Stimulated activated naive B cell treated with anti-CD40 and anti-IgM and Interleukin-4, amounts not matched to agents 10 μg/mL and 1 μg/mL and 100 μg/mL, for 72 hours (primary cell): ENCODE measurements around the gene EMD.
"Not testable (repeated sequence)": the region's sequence is repeated elsewhere in the genome, so short reads cannot be mapped to it uniquely, and the experiment has no call there.

Source experiments
- ATAC-seq, 2 donors: fragments of 150-1000 bp; cut with Tn5 transposase; replicated peaks; 2 replicates each; pipeline ENCODE4 v1.10.0; 2021; ENCODE audit warnings: moderate library complexity in 1 of 2
- DNase-seq: peaks from one replicate; pipeline ENCODE4 v3.0.0; 2021
- H3K27ac Mint-ChIP-seq: one replicate; pipeline ENCODE4 v1.8.0; 2022; ENCODE audit warnings: mild to moderate bottlenecking, mixed read lengths
- H3K27me3 Mint-ChIP-seq, 2 donors: one replicate each; pipeline ENCODE4 v1.8.0; 2022; ENCODE audit warnings: mixed read lengths in 2 of 2
- H3K36me3 Mint-ChIP-seq, 2 donors: one replicate each; pipeline ENCODE4 v1.8.0; 2022; ENCODE audit warnings: mixed read lengths in 2 of 2, mild to moderate bottlenecking in 1 of 2
- H3K4me1 Mint-ChIP-seq, 2 donors: one replicate each; pipeline ENCODE4 v1.8.0; 2022; ENCODE audit warnings: mixed read lengths in 2 of 2, mild to moderate bottlenecking in 1 of 2
- H3K4me3 Mint-ChIP-seq, 2 donors: one replicate each; pipeline ENCODE4 v1.8.0; 2022; ENCODE audit warnings: mild to moderate bottlenecking in 2 of 2, mixed read lengths in 2 of 2, moderate library complexity in 1 of 2
- H3K9me3 Mint-ChIP-seq, 2 donors: one replicate each; pipeline ENCODE4 v1.8.0; 2022; ENCODE audit warnings: mixed read lengths in 2 of 2, mild to moderate bottlenecking in 1 of 2

The EMD gene

GRCh38 chrX:154378799-154379568 lies at the start of gene EMD:
Gene EMD (plus strand): TSS chrX:154379295. CDS start chrX:154379485, 190 bp downstream.
- Mint-ChIP-seq H3K36me3 (peaks cover 9 to 13% of the 10 kb centered on the region in 2 donors), H3K9me3 (no peaks in the 10 kb centered on the region), H3K4me3 (peak within 1 kb of the TSS; percentile 88 to 89), H3K27ac (peak within 1 kb of the TSS; percentile 96), H3K27me3 (no peaks in the 10 kb centered on the region), H3K4me1 (peaks cover 19 to 31% of the 10 kb centered on the region in 2 donors)
- peak; percentile 83 to 87 for ATAC-seq
- peak; percentile 95 for DNase-seq

DNA sequence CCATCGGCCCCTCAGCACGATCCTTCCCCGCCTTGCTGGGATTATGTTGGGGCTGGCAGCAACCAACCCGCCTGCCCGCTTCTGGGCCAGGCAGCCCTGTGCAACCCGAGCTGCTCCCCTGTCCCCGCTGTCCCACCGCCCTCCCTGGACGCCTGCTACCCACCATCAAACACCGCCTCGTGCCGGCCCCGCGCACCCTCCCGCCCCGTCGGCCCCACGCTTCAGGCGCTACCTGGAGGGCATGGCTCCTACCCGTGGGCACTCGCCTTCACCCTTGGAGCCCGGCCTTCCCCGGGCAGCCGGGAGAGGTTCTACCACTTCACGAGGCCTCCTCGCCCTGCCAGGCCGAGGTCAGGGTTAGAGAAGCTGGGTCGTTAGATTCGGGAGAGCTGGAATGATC lies 46.5 kb upstream of the EMD start:
- Mint-ChIP-seq H3K4me3 (no peak overlapping the region), H3K36me3 (peaks cover 0 to 3% of the 10 kb centered on the region in 2 donors), H3K9me3 (no peaks in the 10 kb centered on the region), H3K27me3 (no peaks in the 10 kb centered on the region), H3K4me1 (peaks cover 20 to 35% of the 10 kb centered on the region in 2 donors), H3K27ac (peak overlapping the region; percentile 56)
- ATAC-seq (no peak), DNase-seq (no peak)

DNA sequence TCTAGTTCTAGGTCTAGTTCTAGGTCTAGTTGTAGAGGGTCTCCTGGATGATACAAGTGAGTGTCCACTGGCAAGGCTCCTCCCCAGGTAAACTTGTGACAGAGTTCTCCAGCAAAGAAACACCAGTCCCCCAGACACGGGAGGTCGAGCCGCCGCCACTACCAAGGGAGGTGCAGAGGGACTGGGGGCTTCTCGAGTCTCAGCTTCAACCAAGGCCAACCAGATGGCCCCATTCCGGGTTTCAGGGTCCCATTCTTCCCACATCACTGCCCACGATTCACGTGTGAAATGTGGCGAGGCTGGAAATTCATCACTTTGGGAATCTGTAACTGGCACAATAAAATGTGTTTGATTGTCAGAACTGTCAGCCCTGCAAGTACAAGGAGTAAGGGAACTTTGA lies 46.0 kb upstream of the EMD start:
- ATAC-seq (no peak), DNase-seq (no peak)
- Mint-ChIP-seq H3K27me3 (no peaks in the 10 kb centered on the region), H3K36me3 (peaks cover 0 to 3% of the 10 kb centered on the region in 2 donors), H3K27ac (peak overlapping the region; percentile 14), H3K4me3 (no peak overlapping the region), H3K9me3 (no peaks in the 10 kb centered on the region), H3K4me1 (peaks cover 20 to 31% of the 10 kb centered on the region in 2 donors)

DNA sequence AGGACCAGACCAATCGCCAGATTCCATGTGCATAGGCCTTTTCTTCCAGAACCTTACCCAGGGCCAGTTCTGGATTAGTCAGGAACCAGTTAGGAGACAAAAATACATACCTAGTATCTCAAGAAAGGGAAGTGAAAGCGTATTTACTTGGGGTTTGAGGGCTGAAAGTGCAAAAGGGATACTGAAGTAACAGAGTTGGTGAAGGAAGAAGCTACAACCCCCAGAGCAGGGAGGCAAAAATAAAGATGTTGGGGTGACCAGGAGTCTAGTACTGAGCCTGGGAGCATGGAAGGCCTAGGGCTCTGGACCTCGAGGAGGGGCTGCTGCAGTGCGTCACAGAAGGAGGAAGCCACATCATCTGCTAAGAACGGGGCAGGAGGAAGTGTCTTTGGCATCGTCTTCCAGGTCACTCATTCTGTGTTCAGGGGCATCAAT lies 45.2 kb upstream of the EMD start:
- ATAC-seq: peak; percentile 86 to 90
- Mint-ChIP-seq H3K9me3 (no peaks in the 10 kb centered on the region), H3K27ac (peak overlapping the region; percentile 92), H3K36me3 (peaks cover 0 to 3% of the 10 kb centered on the region in 2 donors), H3K27me3 (no peaks in the 10 kb centered on the region), H3K4me3 (peak overlapping the region; percentile 42 to 75), H3K4me1 (peaks cover 18 to 31% of the 10 kb centered on the region in 2 donors)
- no peak for DNase-seq

DNA sequence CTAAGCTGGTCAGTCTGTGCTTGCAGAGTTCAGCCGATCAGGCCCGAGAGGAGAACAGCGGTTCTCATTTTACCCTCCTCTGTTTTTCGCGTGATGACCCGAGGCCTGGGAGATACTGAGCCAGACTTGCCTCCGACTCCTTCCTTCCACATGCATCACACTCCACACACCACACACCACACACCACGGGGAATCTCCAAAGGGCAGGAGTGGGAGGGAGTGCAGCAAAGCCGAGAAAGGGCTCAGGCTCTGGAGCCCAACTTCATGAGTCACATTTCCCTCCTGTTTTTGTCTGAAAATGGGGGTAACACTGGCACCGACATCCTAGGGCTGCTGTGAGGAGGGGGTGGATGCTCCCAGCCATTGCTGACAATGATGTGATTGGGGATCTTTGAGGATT lies 44.6 kb upstream of the EMD start:
- Mint-ChIP-seq H3K27me3 (no peaks in the 10 kb centered on the region), H3K4me1 (peaks cover 18 to 31% of the 10 kb centered on the region in 2 donors), H3K36me3 (peaks cover 0 to 3% of the 10 kb centered on the region in 2 donors), H3K9me3 (no peaks in the 10 kb centered on the region), H3K27ac (peak overlapping the region; percentile 92), H3K4me3 (peak overlapping the region; percentile 17 to 22)
- no peak for DNase-seq
- peak; percentile 57 to 58 for ATAC-seq

- H3K4me3 Mint-ChIP-seq, DNase-seq, H3K4me1 Mint-ChIP-seq, H3K27me3 Mint-ChIP-seq, H3K9me3 Mint-ChIP-seq, H3K36me3 Mint-ChIP-seq, H3K27ac Mint-ChIP-seq: not testable (repeated sequence)
- ATAC-seq: peak; percentile 67 to 75
Measured at GRCh38 chrX:154341399-154342298, 37.4 kb upstream of the EMD start.

DNA sequence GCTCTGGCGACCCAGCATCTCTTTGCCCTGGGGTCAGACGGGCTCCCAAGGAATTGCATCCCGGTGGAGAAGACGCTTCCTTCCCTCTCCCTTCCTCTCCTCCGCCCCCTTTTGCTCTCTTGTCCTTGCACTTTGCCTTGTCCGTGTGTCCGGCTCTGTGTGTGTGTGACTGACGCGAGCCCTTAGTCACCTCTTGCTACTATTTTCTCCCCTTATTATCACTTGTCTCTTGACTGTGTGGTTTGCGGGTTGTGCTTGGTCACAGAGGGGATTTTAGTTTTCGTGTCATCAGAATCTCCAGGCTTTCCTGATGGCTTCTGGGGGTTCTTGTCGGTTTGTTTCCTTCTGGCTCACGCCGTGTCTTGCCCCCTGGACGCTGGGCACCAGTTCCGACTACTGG lies 36.0 kb upstream of the EMD start:
- not testable (repeated sequence) for H3K36me3 Mint-ChIP-seq, H3K4me1 Mint-ChIP-seq, H3K27me3 Mint-ChIP-seq, H3K4me3 Mint-ChIP-seq, DNase-seq, H3K27ac Mint-ChIP-seq, H3K9me3 Mint-ChIP-seq
- ATAC-seq: peak; percentile 34

DNA sequence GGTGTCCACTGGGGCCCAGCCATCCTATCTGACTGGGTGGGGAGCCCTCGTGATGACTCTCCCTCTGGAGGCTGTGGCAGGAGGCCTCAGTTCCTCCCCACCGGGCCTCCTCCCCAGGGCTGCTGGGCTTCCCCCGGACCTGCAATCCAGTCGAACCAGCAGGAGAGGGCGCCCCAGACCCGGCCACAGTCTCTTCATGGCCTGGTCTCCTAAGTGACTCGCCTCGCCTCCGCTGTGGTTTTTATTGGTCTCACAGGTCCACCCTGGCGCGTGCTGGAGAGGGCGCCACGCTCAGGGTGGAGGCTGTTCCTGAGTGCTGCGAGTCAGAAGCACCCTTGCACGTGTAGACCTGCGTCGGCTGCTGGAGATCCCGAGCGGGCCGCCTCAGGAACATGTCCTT lies 35.5 kb upstream of the EMD start:
- DNase-seq, H3K4me1 Mint-ChIP-seq, H3K9me3 Mint-ChIP-seq, H3K27ac Mint-ChIP-seq, H3K4me3 Mint-ChIP-seq, H3K27me3 Mint-ChIP-seq: not testable (repeated sequence)
- peaks cover 3 to 11% of the 10 kb centered on the region in 2 donors for H3K36me3 Mint-ChIP-seq
- peak; percentile 33 to 35 for ATAC-seq

- Mint-ChIP-seq H3K27me3 (no peaks in the 10 kb centered on the region), H3K4me1 (peaks cover 20 to 26% of the 10 kb centered on the region in 2 donors)
- DNase-seq: no peak
Measured at GRCh38 chrX:154348114-154348531, 31.0 kb upstream of the EMD start.

DNA sequence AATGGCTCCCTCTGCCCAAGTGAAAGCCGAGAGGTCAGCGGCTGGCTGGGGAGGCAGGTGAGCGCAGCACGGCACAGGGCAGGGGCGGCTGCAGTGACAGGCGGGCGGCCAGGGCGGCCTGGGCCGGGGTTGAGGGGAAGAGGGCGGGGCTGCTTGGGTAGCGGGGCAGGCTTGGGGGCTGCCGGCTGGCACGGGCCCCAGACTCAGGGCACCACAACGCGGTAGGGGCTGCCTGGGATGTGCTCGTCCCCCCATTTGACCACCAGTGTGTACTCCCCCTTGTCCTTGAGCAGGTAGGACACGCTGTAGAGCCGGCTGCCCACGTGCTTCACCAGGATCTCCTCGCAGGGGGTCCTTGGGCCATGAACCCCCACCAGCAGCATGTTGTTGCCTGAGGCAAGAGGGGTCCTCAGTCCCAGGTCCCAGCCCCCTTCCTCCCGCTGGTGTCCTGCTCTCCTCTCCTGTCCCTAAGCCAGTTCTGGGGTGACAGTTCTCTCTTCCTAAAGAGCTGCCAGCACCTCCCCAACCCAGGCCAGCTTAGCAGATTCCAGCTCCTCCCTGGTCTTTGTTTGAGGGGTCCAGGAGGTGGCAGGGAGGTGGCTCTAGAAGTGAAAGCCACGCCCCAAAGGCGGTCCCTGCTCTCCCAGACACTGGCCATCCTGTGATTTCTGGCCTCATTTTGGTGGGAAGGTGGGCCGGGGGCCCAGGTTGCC lies 30.3 kb upstream of the EMD start:
- Mint-ChIP-seq H3K27me3 (no peaks in the 10 kb centered on the region), H3K27ac (no peak overlapping the region), H3K9me3 (no peaks in the 10 kb centered on the region), H3K4me3 (no peak overlapping the region), H3K36me3 (peaks cover 26 to 38% of the 10 kb centered on the region in 2 donors), H3K4me1 (peaks cover 23 to 26% of the 10 kb centered on the region in 2 donors)
- ATAC-seq: no peak
- no peak for DNase-seq

More at GRCh38 chrX:154348114-154348531, 31.0 kb upstream of the EMD start:
- Mint-ChIP-seq H3K36me3 (peaks cover 19 to 35% of the 10 kb centered on the region in 2 donors), H3K27ac (peak overlapping the region; percentile 82), H3K4me3 (peak overlapping the region in 1 of 2 donors; percentile 9), H3K9me3 (no peaks in the 10 kb centered on the region)
- no peak for ATAC-seq

GRCh38 chrX:154349359-154349935 lies 29.6 kb upstream of the EMD start:
- DNase-seq: no peak
- H3K36me3 Mint-ChIP-seq: peaks cover 26 to 38% of the 10 kb centered on the region in 2 donors

DNA sequence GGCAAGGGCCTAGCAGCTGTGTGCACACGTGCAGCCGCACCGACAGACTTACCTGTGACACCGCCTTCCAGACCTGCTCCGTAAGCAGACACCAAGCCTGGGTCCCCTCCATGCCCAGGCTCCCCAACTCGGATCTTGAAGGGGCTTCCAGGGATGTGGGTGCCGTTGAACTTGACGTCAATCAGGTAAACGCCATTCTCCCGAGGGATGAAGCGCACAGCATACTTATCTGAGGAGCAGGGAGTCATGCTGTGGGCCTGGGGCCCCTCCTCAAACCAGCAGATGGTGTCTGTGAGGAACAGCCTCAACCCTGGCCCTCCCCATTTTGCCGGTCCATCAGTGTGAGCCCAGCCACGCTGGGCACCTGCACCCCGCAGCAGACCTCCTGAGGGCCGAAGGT lies 29.1 kb upstream of the EMD start:
- no peak for DNase-seq
- H3K4me1 Mint-ChIP-seq: peaks cover 23 to 26% of the 10 kb centered on the region in 2 donors
- H3K27ac Mint-ChIP-seq: no peak overlapping the region

More at GRCh38 chrX:154349359-154349935, 29.6 kb upstream of the EMD start:
- no peak for ATAC-seq
- no peak overlapping the region for H3K27ac Mint-ChIP-seq
- no peaks in the 10 kb centered on the region for H3K9me3 Mint-ChIP-seq
- H3K4me3 Mint-ChIP-seq: no peak overlapping the region
- H3K4me1 Mint-ChIP-seq: peaks cover 23 to 26% of the 10 kb centered on the region in 2 donors
- H3K27me3 Mint-ChIP-seq: no peaks in the 10 kb centered on the region

GRCh38 chrX:154350429-154351182 lies 28.5 kb upstream of the EMD start:
- H3K4me1 Mint-ChIP-seq: peaks cover 23 to 26% of the 10 kb centered on the region in 2 donors
- ATAC-seq (no peak), DNase-seq (no peak)
- H3K36me3 Mint-ChIP-seq: peaks cover 26 to 38% of the 10 kb centered on the region in 2 donors
- H3K9me3 Mint-ChIP-seq: no peaks in the 10 kb centered on the region
- no peaks in the 10 kb centered on the region for H3K27me3 Mint-ChIP-seq
- peak overlapping the region; percentile 65 for H3K27ac Mint-ChIP-seq
- no peak overlapping the region for H3K4me3 Mint-ChIP-seq

More for the DNA sequence above, 29.1 kb upstream of the EMD start:
- no peaks in the 10 kb centered on the region for H3K27me3 Mint-ChIP-seq
- no peak overlapping the region for H3K4me3 Mint-ChIP-seq
- peaks cover 26 to 38% of the 10 kb centered on the region in 2 donors for H3K36me3 Mint-ChIP-seq
- no peaks in the 10 kb centered on the region for H3K9me3 Mint-ChIP-seq
- no peak for ATAC-seq
